ENCODE measurements around the gene SERPINF2.
"Not testable (repeated sequence)": the region's sequence is repeated elsewhere in the genome, so short reads cannot be mapped to it uniquely, and the experiment has no call there.

SERPINF2 gene

DNA sequence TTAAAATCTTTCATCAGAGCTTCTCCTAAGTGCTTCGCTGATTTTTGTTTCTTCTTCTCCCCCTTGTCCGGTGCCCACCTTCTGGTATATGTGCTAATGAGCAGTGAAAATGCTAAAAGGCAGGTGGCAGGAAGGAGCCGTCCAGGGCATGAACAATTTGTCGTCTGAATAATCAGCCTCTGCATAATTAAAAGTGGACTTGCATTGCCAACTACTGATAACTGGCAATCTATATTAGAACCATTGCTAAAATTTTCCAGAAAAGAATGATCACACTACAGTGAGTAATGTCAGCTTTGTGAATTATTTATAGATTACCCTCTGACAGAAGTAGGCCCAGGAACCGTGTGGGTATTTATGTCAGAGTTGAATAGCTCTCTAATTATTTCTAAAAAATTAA is 47.3 kb downstream of the SERPINF2 start:
- DNase-seq (ENCODE audit: low read depth) = no peak

DNA sequence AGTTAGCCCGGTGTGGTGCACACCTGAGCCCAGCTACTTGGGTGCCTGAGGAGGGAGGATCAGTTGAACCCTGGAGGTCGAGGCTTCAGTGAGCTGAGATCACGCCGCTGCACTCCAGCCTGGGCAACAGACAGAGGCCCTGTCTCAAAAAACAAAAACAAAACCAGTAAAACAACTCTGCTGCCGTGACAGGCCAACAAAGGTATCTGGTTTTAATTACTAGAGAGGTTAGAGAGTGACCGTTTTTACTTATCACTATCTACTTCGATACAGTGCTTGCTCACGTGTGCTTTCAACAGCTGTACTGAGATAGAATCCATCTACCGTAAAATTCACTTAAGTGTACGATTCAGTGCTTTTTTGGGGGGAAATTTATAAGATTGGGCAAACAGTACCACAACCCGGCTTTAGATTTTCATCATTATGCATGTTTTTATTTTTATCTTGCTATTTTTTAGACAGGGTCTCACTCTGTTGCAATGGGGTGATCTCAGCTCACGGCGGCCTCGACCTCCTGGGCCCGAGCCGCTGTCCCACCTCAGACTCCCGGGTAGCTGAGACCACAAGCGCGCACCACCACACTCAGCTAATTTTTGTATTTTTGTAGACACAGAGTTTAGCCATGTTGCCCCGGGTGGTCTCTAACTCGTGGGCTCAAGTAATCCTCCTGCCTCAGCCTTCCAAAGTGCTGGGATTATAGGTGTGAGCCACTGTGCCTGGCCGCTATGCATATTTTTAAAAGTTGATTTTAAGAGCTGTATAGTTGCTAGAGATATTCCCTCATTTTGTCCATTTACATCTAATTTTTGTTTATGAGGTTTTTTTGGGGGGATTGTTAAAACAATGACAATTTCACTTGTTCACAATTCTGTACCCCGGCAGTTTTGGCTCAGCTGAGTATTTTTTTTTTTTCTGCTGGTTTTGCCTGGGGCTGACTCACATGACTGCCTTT is 50.1 kb downstream of the SERPINF2 start:
- no peak for DNase-seq (ENCODE audit: low read depth)

DNA sequence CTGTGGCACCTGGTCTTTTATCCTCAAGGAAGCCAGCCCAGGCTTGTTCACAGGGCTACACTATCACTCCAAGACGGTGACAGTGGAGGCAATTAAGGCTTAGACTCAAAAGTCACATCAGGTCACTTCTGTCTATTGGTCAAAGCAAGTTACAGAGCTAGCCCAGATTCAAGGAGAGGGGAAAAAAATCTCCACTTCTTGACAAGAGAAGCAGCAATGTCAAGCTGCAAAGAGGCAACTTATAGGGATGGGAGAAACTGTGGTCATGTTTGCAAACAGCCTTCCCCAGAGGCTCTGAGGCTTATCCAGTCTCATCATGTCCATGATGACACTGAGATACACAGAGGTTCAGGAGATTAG is 50.8 kb downstream of the SERPINF2 start:
- no peak for DNase-seq (ENCODE audit: low read depth)

DNA sequence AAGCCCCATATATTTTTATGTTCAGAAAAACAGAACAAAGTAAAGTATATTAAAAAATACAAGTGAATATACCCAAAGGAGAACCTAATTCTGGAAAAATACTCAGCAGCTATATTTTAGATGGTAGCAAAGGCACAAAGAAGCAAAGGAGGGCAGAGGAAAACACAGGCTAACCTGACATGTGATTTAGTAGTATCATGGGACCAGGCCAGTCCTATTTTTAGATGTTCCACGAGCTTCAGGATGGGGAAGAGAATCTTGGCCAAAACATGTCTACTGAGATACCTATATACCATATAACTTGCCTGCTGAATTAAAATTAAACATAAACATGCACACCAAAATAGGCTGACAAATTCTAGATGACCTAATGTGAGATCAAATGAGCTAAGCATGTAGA is 54.1 kb downstream of the SERPINF2 start:
- no peak for DNase-seq (ENCODE audit: low read depth)

DNA sequence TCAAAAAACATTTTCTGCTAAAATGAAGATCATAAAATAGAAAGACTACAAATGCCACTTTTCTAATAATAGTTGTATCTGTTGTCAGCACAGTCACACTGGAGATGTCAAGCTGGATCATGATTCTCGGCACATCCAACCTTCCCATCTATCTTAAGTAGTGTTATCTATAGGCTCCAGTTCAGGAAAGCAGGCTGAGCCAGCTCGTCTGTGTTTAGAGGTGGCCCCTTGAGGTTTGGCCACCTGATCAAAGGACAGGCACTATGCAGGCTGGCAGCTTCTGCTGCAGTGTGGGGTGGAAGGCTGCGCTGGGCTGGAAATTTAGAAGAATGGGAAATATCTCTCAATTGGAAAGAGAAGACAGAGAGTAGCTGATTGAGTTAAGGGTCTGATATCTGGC is 54.7 kb downstream of the SERPINF2 start:
- no peak for DNase-seq (ENCODE audit: low read depth)

DNA sequence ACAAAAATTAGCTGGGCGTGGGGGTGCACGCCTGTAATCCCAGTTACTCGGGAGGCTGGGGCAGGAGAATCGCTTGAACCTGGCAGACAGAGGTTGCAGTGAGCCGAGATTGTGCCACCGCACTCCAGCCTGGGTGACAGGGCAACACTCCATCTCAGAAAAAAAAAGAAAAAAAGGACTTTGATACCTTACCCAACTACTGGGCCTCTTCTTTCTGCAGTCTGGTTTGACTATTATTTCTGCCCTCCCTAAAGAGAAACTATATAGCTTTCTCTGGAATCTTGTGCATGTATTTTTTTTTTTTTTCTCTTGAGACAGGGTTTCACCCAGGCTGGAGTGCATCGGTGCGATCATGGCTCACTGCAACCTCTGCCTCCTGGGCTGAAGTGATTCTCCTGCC is 55.2 kb downstream of the SERPINF2 start:
- not testable (repeated sequence) for DNase-seq (ENCODE audit: low read depth)

DNA sequence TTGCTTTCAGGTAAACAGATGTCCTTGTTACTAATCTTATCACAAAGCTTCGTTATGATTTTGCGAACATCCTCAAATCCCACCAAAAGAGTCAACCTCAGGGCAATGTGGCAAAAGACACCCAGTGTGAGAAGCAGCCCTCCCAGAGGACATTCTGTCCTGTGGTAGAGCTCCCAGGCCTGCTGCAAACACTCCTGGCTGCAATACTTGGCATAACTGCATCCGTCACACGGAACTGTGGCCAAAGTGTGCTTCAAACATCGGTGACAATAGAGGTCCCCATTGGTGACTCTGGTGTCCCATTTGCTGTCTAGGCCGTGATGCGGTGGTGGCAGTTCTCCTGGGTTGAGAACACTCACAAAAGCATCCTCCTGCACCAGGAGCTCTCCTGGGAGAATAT is 57.6 kb downstream of the SERPINF2 start:
- no peak for DNase-seq (ENCODE audit: low read depth)

DNA sequence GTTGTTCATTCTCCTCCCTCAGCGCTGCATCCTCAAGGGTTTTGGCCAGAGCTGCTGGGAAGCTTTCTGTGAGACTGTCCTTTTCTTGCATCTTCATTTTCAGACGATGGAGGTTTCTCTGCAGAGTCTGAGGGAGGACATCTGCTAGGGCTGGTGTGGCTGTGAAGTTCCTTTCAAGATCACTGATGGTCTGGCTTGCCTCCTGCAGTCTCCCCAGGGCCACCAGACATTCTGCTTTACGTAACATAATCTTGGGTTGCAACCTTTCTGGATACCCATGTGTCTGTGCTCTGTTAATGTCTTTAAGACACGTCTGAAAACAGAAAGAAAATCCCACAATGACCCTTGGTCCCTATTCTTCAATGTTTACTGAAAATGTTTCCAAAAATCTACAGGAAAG is 58.0 kb downstream of the SERPINF2 start:
- DNase-seq (ENCODE audit: low read depth) = no peak

DNA sequence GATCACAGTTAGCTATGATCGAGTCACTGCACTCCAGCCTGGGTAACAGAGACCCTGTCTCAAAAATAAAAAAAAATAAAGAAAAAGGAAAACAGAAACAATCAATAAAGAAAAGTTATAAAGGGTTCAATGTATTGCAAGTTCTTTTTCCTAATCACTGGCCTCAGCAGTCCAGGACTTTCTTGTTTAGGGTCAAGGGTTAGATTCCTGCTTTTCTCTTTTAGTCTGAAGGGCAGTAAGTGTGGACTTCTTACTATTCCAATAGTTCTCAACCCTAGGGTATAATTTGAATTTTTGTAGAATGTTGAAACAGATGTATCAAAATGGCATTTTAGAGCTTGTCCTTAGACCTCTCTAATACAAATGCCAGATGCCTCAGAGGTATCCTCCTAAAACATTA is 59.8 kb downstream of the SERPINF2 start:
- no peak for DNase-seq (ENCODE audit: low read depth)

DNA sequence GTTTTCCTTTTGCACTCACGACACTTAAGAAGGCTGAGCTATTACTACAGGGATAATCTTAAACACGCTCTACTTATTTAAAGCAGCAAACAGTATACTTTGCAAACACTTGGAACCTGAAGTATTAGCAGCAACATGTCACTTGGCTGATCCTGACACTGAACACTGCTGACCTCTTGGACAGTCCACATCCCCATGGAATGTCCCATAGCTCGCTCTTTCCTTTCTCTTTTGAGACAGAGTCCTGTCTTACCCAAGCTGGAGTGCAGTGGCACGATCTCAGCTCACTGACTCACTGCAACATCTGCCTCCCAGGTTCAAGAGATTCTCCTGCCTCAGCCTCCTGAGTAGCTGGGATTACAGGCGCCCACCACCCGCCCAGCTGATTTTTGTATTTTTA is 60.6 kb downstream of the SERPINF2 start:
- no peak for DNase-seq (ENCODE audit: low read depth)

All from activated T-helper 9 cell treated with anti-CD3 and anti-CD28 coated beads, Interleukin-2, amount 50 U/mL, for 16 hours (primary cell).